NCI-H146 treated with DMSO at 0.1 percent for 48 hours (cell line): ENCODE measurements around the gene H6PD.

Source experiments
- DNase-seq: peaks from one replicate; lab custom pipeline; 2025; ENCODE audit not compliant: unreplicated experiment; lab: John Stamatoyannopoulos, UW

H6PD gene

DNA sequence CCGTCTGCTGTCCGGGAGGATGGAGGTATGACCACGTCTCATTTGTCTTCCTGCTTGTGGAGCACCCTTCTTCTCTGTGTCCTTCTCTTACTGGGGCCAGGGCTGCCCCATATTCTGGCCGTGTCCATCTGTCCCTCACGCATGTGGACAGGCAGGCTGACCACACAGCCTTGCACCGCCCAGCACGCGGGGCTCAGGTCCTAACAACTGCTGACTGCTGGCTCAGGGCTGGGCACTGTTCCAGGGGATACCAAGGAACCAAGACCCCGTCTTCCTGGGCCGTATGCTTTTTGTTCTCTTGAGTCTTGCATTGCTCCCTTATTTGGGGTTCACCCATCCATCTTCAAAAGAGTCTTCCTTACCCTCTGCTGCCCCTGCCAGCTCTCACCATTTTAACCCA lies 40.6 kb downstream of the H6PD start:
- no peak for DNase-seq

- DNase-seq, result no peak
These were observed 41.0 kb downstream of the H6PD start for GRCh38 chr1:9275567-9276034.

GRCh38 chr1:9278116-9278515 lies 43.5 kb downstream of the H6PD start:
- no peak for DNase-seq

- no peak for DNase-seq
These were observed 44.1 kb downstream of the H6PD start for GRCh38 chr1:9278585-9279153.

DNA sequence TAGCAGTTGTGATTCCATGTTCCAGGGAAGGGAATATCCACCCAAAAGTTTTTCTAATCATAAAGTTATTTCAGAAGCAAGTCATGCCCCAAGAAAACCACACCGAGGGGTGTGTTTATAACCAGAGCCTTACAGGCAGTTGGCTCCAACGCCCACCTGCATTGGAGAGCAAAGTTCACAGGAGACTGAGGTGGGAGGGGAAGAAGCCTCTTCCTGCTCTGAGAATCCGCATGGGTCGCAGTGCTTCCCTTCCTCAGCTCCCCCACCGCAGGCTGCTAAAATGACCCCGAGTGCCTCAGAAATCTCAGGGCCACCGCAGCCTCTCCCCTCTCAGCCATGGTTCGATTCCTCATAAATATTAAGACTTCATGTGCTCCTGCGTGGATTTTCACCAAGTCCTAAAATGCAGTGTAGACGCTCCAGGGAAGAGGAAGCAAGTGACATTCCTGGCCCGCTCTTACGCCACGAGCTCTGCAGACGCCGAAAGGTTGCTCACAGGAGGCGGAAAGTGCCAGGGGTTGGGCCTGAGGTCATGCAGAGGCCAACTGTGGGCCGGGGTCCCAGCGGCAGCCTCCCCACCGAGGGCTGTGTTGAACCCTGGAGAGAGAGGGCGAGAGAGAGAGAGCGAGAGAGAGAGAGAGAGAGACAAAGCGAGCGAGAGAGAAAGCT lies 44.7 kb downstream of the H6PD start:
- DNase-seq, result no peak

DNA sequence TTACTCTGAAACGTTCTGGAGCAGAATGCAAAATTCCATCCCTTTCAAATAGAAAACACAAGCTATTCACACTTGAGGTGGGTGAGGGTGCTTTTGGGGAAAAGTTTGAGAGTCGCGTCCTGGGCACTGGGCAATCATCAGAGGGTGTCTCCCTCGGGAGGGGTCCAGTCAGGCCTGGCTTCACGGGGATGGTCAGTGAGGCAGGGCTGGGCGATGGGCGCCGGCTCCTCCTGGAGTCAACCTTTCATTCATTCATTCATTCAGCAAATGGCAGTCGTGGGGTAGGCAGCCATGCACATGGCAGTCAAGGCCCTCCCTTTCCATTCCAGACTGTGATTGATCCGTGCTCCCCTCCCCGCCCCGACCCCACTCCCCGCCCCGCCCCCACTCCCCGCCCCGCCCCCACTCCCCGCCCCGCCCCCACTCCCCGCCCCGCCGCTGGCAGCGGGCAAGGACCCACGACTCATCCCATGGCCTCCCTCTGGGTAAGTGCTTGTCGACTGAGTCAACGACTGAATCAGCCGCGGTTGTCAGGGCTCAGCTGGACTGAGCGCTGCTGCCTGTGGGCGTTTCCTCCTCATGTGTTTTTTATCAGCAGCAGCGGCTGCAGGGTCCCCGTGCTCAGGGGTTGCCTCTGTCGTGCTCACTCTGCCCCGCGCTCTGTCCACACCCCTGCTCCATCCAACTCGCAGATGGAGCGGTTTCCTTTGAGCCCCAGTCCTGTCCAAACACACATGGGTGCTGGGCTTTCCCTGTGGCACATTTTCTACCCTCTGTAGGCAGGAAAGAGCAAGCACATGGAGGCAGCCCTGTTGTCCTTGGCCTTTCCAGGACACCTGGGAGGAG lies 45.7 kb downstream of the H6PD start:
- DNase-seq, result no peak

GRCh38 chr1:9281071-9281827 lies 46.7 kb downstream of the H6PD start:
- no peak for DNase-seq

DNA sequence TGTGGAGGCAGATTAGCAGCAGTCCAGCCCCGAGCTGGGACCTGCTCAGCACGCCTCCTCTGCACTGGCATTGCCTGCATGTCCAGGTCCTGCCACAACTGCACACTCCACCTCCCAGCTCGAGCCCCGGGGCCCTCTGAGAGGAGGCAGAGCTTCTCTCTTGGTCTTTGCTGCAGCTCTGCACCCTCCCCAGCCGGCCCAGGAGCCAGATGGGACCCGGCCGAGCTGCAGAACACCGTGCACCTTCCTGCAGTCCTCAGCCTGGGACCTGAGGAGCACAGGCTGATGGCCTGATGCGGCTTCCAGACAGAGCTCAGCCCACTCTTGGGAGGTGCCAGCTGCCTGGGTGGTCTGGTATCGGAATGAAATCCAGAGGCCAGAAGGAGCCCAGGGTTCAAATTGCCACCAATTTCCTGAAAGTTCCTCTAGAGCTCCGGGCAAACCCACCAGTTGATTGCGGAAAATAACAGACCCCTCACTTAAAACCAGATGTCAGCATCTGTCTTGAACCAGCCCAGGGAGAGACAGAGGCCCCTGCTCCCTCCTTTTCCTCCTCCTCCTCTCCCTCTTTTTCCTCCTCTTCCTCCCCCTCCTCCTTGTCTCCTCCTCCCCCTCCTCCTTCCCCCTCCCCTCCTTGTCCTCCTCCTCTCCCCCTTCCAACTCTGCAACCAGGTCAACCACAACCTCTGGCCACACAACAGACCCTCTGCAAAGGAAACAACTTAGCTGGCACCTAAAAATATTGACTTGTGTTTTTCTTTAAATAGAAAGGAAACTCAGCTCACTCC lies 47.5 kb downstream of the H6PD start:
- DNase-seq, result no peak

DNA sequence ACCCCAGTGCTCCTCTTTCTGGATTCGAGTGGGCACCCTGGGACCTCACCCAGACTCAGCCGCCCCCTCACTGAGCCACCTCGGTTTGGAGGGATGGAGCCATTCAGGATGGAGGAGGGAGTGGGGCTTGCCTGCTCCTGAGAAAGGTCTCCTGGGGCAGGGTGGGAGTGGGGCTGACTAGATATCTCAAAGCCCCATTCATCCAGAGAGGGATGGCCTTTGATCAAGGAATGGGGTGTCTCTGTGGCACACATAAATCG lies 48.1 kb downstream of the H6PD start:
- no peak for DNase-seq

DNA sequence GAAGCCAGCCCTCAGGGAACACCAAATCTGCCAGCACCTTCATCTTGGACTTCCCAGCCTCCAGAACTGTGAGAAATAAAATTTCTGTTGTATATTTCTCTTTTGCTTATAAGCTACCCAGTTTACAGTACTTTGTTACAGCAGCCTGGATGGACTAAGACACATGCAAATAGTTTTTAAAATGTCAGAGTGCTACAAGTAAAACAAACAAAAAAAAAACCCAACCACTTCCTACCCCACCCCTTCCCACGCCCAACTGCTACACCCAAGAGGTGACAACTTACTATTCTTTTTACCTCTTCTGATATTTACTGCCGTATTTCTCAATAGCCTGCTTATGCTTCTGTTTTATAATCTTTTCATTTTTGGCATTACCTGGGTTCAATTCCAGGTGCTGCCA lies 49.5 kb downstream of the H6PD start:
- no peak for DNase-seq

DNA sequence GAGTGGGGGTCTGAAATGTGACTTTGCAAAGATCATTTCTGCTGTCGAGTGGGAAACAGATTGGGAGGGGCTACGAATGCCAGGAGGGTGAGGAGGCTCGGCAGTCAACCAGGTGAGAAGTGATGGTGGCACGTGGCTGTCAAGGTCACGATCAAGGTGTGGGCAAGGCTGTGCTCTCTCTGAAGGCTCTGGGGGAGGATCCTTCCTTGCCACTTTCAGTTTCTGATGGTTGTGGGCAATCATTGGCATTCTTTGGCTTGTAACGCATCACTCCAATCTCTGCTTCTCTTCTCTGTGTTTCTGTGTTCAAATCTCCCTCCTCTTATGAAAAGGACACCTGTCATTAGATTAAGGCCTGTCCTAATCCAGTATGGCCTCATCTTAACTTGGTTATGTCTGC lies 52.0 kb downstream of the H6PD start:
- DNase-seq, result no peak

DNA sequence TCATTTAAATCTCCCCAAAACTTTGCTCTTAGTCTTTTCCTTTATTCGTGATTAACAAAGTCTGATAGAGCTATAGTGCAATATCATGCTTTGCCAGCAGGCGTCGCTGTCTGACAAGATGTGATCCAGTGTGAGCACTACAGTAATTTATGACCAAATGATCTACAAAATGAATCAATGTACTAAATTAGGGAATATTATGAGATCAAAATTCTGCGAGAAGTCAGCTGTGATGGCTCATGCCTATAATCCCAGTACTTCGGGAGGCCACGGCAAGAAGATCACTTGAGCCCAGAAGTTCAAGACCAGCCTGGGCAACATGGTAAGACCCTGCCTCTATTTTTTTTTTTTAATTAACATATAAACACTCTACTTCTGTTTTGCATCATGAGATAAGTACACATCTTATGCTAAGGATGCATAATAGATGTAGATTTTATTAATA lies 54.5 kb downstream of the H6PD start:
- DNase-seq, result no peak

GRCh38 chr1:9289711-9290485 lies 55.3 kb downstream of the H6PD start:
- no peak for DNase-seq

GRCh38 chr1:9291914-9292360 lies 57.4 kb downstream of the H6PD start:
- no peak for DNase-seq

- no peak for DNase-seq
These were observed 58.0 kb downstream of the H6PD start, which contains the start of gene SPSB1 for GRCh38 chr1:9292361-9293240. Gene SPSB1, plus strand, starts transcription at chr1:9292894. Its CDS starts 62,998 bp downstream, at chr1:9355892.

DNA sequence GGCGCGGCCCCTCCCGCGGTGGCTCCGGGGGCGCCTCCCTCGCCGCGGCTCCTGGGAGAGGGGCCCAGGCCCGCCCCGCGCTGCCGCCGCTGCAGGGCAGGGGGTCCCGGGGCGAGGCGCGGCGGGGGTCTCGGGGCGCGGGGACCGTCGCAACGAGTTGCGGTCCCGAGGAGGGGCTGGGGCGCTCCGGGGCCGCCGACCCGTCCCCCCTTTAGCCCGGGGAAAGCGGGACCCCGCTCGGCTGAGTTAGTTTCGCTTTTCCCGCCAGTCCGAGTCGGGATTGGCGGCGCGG lies 58.6 kb downstream of the H6PD start:
- DNase-seq, result no peak

- DNase-seq, result no peak
These were observed 59.2 kb downstream of the H6PD start for GRCh38 chr1:9293533-9294404.

GRCh38 chr1:9294405-9294773 lies 59.8 kb downstream of the H6PD start:
- DNase-seq, result no peak
